SH-SY5Y (cell line): Measurements from ENCODE around the gene NLRP13.

Source experiments
- GATA2 ChIP-seq: IDR thresholded peaks from 2 replicates; pipeline ENCODE4 v1.6.1; 2011; ENCODE audit warnings: mild to moderate bottlenecking, low read depth, low read length
- GATA3 ChIP-seq: IDR thresholded peaks from 2 replicates; pipeline ENCODE4 v1.6.1; 2011; ENCODE audit warnings: low read depth, mild to moderate bottlenecking, low read length, moderate library complexity

The NLRP13 gene

GRCh38 chr19:55931936-55932386 is at the start of gene NLRP13:
NLRP13 (minus strand) TSS chr19:55932336; CDS start chr19:55932311, 25 bp downstream.
- TF ChIP-seq GATA3: no peak
- TF ChIP-seq GATA2: no peak

- TF ChIP-seq GATA3: no peak
- TF ChIP-seq GATA2: no peak
Observed at GRCh38 chr19:55980415-55980814, 48.3 kb upstream of the NLRP13 start.

GRCh38 chr19:55973982-55974381 is 41.8 kb upstream of the NLRP13 start:
- no peak for TF ChIP-seq GATA3
- no peak for TF ChIP-seq GATA2

GRCh38 chr19:55962186-55962585 is 30.1 kb upstream of the NLRP13 start:
- no peak for TF ChIP-seq GATA3
- TF ChIP-seq GATA2: no peak

GRCh38 chr19:55959996-55960675 is 28.0 kb upstream of the NLRP13 start:
- TF ChIP-seq GATA2 (no peak), GATA3 (no peak)

GRCh38 chr19:55958356-55958755 is 26.2 kb upstream of the NLRP13 start:
- TF ChIP-seq GATA3 (no peak), GATA2 (no peak)

GRCh38 chr19:55956431-55956830 is 24.3 kb upstream of the NLRP13 start:
- TF ChIP-seq GATA2: no peak
- no peak for TF ChIP-seq GATA3

GRCh38 chr19:55947532-55947931 is 15.4 kb upstream of the NLRP13 start, which contains the start of gene NLRP8:
NLRP8 (plus strand) TSS chr19:55947832.
- no peak for TF ChIP-seq GATA3
- no peak for TF ChIP-seq GATA2

GRCh38 chr19:55940306-55940705 is 8.2 kb upstream of the NLRP13 start:
- no peak for TF ChIP-seq GATA2
- no peak for TF ChIP-seq GATA3

GRCh38 chr19:55939206-55939605 is 7.1 kb upstream of the NLRP13 start:
- TF ChIP-seq GATA2 (no peak), GATA3 (no peak)

- no peak for TF ChIP-seq GATA3
- no peak for TF ChIP-seq GATA2
Observed at GRCh38 chr19:55935206-55935605, 3.1 kb upstream of the NLRP13 start.

GRCh38 chr19:55930996-55931515 is 1.1 kb downstream of the NLRP13 start:
- TF ChIP-seq GATA2 (no peak), GATA3 (no peak)

- TF ChIP-seq GATA2 (no peak), GATA3 (no peak)
Observed at GRCh38 chr19:55927991-55928390, 4.1 kb downstream of the NLRP13 start.

- TF ChIP-seq GATA3: no peak
- TF ChIP-seq GATA2: no peak
Observed at GRCh38 chr19:55923556-55923955, 8.6 kb downstream of the NLRP13 start.

- no peak for TF ChIP-seq GATA2
- no peak for TF ChIP-seq GATA3
Observed at GRCh38 chr19:55913643-55914268, 18.4 kb downstream of the NLRP13 start.

- TF ChIP-seq GATA2 (no peak), GATA3 (no peak)
Observed at GRCh38 chr19:55912916-55913315, 19.2 kb downstream of the NLRP13 start.
